ENCODE measurements around the gene TCP1.
"Not testable (repeated sequence)": the region's sequence is repeated elsewhere in the genome, so short reads cannot be mapped to it uniquely, and the experiment has no call there.

- TF ChIP-seq, protein P1, sequence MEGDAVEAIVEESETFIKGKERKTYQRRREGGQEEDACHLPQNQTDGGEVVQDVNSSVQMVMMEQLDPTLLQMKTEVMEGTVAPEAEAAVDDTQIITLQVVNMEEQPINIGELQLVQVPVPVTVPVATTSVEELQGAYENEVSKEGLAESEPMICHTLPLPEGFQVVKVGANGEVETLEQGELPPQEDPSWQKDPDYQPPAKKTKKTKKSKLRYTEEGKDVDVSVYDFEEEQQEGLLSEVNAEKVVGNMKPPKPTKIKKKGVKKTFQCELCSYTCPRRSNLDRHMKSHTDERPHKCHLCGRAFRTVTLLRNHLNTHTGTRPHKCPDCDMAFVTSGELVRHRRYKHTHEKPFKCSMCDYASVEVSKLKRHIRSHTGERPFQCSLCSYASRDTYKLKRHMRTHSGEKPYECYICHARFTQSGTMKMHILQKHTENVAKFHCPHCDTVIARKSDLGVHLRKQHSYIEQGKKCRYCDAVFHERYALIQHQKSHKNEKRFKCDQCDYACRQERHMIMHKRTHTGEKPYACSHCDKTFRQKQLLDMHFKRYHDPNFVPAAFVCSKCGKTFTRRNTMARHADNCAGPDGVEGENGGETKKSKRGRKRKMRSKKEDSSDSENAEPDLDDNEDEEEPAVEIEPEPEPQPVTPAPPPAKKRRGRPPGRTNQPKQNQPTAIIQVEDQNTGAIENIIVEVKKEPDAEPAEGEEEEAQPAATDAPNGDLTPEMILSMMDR (IDR thresholded peaks at IDR 0.05; ENCODE audit: low read length): not testable (repeated sequence)
- not testable (repeated sequence) for TF ChIP-seq EZH2 (optimal IDR thresholded peaks at IDR 0.05; ENCODE audit: low read depth, low read length)
Measured at GRCh38 chr6:159816775-159817174, 27.4 kb upstream of the TCP1 start.
